Right cardiac atrium (tissue), 5 donors: ENCODE results near the gene PDIA6. TPM values are rescaled to one million over a fixed set of nuclear protein-coding genes. Genes with fewer than 3 reads are reported as not detected.
"Not testable (repeated sequence)": the region's sequence is repeated elsewhere in the genome, so short reads cannot be mapped to it uniquely, and the experiment has no call there.

ENCODE experiments used
- ATAC-seq, 2 donors: fragments of 200-7000 bp; cut with Tn5 transposase; one replicate each; pipeline versions ENCODE4 v1.8.0 to v1.9.1; 2020; ENCODE audit warnings: moderate library complexity in 2 of 2, mild to moderate bottlenecking in 1 of 2
- DNase-seq, 3 donors: peaks; one replicate each; pipeline ENCODE4 v3.0.0-alpha.2; 2020
- H3K27ac ChIP-seq: one replicate; pipeline ENCODE4 v1.5.1; 2013; ENCODE audit warnings: mild to moderate bottlenecking, low read length, control low read depth, moderate library complexity
- H3K27me3 ChIP-seq: one replicate; pipeline ENCODE4 v1.6.1; 2013; ENCODE audit not compliant: control insufficient read depth, insufficient read depth
- H3K4me1 ChIP-seq: one replicate; pipeline ENCODE4 v1.6.1; 2013; ENCODE audit warnings: low read length; ENCODE audit not compliant: control insufficient read depth, insufficient read depth
- H3K4me3 ChIP-seq: one replicate; pipeline ENCODE4 v1.5.1; 2013; ENCODE audit warnings: low read length, control low read depth
- H3K9me3 ChIP-seq: one replicate; pipeline ENCODE4 v1.6.1; 2013; ENCODE audit warnings: low read length; ENCODE audit not compliant: control insufficient read depth
- WGBS: extraction: QIAGEN DNeasy Blood & Tissue Kit; methylation state at CpG from one replicate; pipeline ENCODE4 v1.1.7; 2013; 5-methylcytosine and 5-hydroxymethylcytosine counted together
- intact Hi-C, 4 donors: fragments of 100-400 bp; cut with DNase I; formaldehyde crosslinking; loops; one replicate each; pipeline versions ENCODE4 v1.11.0 to v1.14.0; 2022 to 2023
- polyA plus RNA-seq: library from polyadenylated mRNA; stranded (reverse); fragments of 200-250 nt; gene quantifications from one replicate; pipeline ENCODE4 v1.2.3, GENCODE V29; 2013
- total RNA-seq, 4 donors: library from RNA; stranded (reverse); fragmentation: NEBNext Ultra II Directional; extraction: Animal tissue kit (Norgen Biotek cat#: 25700); gene quantifications; one replicate each; pipeline ENCODE4 v1.2.1, GENCODE V29; 2021
- donor health status: healthy with polysubstance abuse.
- donor health status: DM: no; HTN: yes; CAD: no.
- donor health status: DM: no; HTN: no; CAD: no.
- donor health status: DM: no; HTN: yes; CAD: no; lungs with severe emphysema.
- donor health status: DM: yes; HTN: yes; CAD: no.

Gene PDIA6
- total and polyA plus RNA-seq, 5 donors = 75.7 to 148 (median 122) TPM

- Histone ChIP-seq H3K4me3 (no peak overlapping the region), H3K4me1 (no peaks in the 10 kb centered on the region), H3K27me3 (no peaks in the 10 kb centered on the region), H3K27ac (no peak overlapping the region), H3K9me3 (no peaks in the 10 kb centered on the region)
- 14% methylated on average over 8 of the region's 8 CpGs for WGBS
- peak in 2 of 3 donors; percentile 74 to 85 for DNase-seq
- ATAC-seq = peak; percentile 45 to 57
- intact Hi-C loops = no loop called here
These were observed 8.0 kb upstream of the PDIA6 start for GRCh38 chr2:10820562-10820961.

GRCh38 chr2:10819714-10820314, 7.2 kb upstream of the PDIA6 start:
- intact Hi-C loops = no loop called here
- no peaks in the 10 kb centered on the region for H3K9me3 ChIP-seq
- ATAC-seq (no peak), DNase-seq (no peak)
- H3K27ac ChIP-seq = no peak overlapping the region
- no peak overlapping the region for H3K4me3 ChIP-seq
- WGBS = 91% methylated on average over 12 of the region's 12 CpGs
- no peaks in the 10 kb centered on the region for H3K27me3 ChIP-seq
- H3K4me1 ChIP-seq = no peaks in the 10 kb centered on the region

GRCh38 chr2:10818984-10819383, 6.4 kb upstream of the PDIA6 start:
- H3K27me3 ChIP-seq = no peaks in the 10 kb centered on the region
- DNase-seq (no peak), ATAC-seq (no peak)
- H3K4me3 ChIP-seq = no peak overlapping the region
- WGBS = 75% methylated on average over 3 of the region's 3 CpGs
- intact Hi-C loops = no loop called here
- no peak overlapping the region for H3K27ac ChIP-seq
- H3K4me1 ChIP-seq = peaks cover 2% of the 10 kb centered on the region
- H3K9me3 ChIP-seq = no peaks in the 10 kb centered on the region

- WGBS = 93% methylated on average over 3 of the region's 3 CpGs
These were observed 5.7 kb upstream of the PDIA6 start for GRCh38 chr2:10818305-10818704.

GRCh38 chr2:10817413-10817812, 4.8 kb upstream of the PDIA6 start:
- no peak overlapping the region for H3K27ac ChIP-seq
- intact Hi-C loops = no loop called here
- 61% methylated on average over 5 of the region's 5 CpGs for WGBS
- no peak for ATAC-seq
- peaks cover 2% of the 10 kb centered on the region for H3K4me1 ChIP-seq
- H3K27me3 ChIP-seq = no peaks in the 10 kb centered on the region
- H3K9me3 ChIP-seq = no peaks in the 10 kb centered on the region
- no peak overlapping the region for H3K4me3 ChIP-seq
- no peak for DNase-seq

More at GRCh38 chr2:10818305-10818704, 5.7 kb upstream of the PDIA6 start:
- H3K27me3 ChIP-seq, DNase-seq, H3K27ac ChIP-seq, H3K9me3 ChIP-seq, H3K4me1 ChIP-seq, intact Hi-C loops, H3K4me3 ChIP-seq, ATAC-seq: not testable (repeated sequence)

GRCh38 chr2:10814571-10815331, 2.2 kb upstream of the PDIA6 start:
- DNase-seq (no peak), ATAC-seq (no peak)
- intact Hi-C loops = no loop called here
- WGBS = 53% methylated on average over 16 of the region's 16 CpGs
- no peak overlapping the region for H3K27ac ChIP-seq
- no peak overlapping the region for H3K4me3 ChIP-seq
- H3K9me3 ChIP-seq = no peaks in the 10 kb centered on the region
- H3K4me1 ChIP-seq = peaks cover 11% of the 10 kb centered on the region
- H3K27me3 ChIP-seq = no peaks in the 10 kb centered on the region

- peaks cover 11% of the 10 kb centered on the region for H3K4me1 ChIP-seq
- no peak overlapping the region for H3K4me3 ChIP-seq
- ATAC-seq = no peak
- no peak for DNase-seq
- WGBS = 49% methylated on average over 10 of the region's 10 CpGs
- no peak overlapping the region for H3K27ac ChIP-seq
- intact Hi-C loops = no loop called here
- H3K27me3 ChIP-seq = no peaks in the 10 kb centered on the region
- H3K9me3 ChIP-seq = no peaks in the 10 kb centered on the region
These were observed 1.6 kb upstream of the PDIA6 start for GRCh38 chr2:10814142-10814541.

GRCh38 chr2:10813163-10814138, 866 bp upstream of the PDIA6 start:
- H3K9me3 ChIP-seq, intact Hi-C loops, H3K27me3 ChIP-seq, ATAC-seq: not testable (repeated sequence)
- peak overlapping the region; percentile 50 for H3K27ac ChIP-seq
- DNase-seq = peak in 1 of 3 donors; percentile 47
- H3K4me3 ChIP-seq = peak overlapping the region; percentile 65
- 54% methylated on average over 37 of the region's 37 CpGs for WGBS
- H3K4me1 ChIP-seq = peaks cover 11% of the 10 kb centered on the region

- 6% methylated on average over 14 of the region's 14 CpGs for WGBS
- no peaks in the 10 kb centered on the region for H3K9me3 ChIP-seq
- peak overlapping the region; percentile 3 for H3K27ac ChIP-seq
- peak overlapping the region; percentile 65 for H3K4me3 ChIP-seq
- intact Hi-C loops = no loop called here
- no peaks in the 10 kb centered on the region for H3K27me3 ChIP-seq
- DNase-seq (no peak), ATAC-seq (no peak)
- H3K4me1 ChIP-seq = peaks cover 12% of the 10 kb centered on the region
These were observed 1.1 kb downstream of the PDIA6 start for GRCh38 chr2:10811517-10811916.

- ATAC-seq (no peak), DNase-seq (no peak)
- intact Hi-C loops = no loop called here
- Histone ChIP-seq H3K27ac (no peak overlapping the region), H3K4me1 (peaks cover 12% of the 10 kb centered on the region), H3K9me3 (no peaks in the 10 kb centered on the region), H3K4me3 (peak overlapping the region; percentile 65), H3K27me3 (no peaks in the 10 kb centered on the region)
- 38% methylated on average over 8 of the region's 8 CpGs for WGBS
These were observed 2.1 kb downstream of the PDIA6 start for GRCh38 chr2:10810202-10811161.
